Epithelial cell of alveolus of lung (primary cell): ENCODE data around the gene SERPINB6. TPM values are rescaled to one million over a fixed set of nuclear protein-coding genes. Genes with fewer than 3 reads are reported as not detected.

Source experiments
- total RNA-seq: library from RNA; depleted of rRNA; stranded (reverse); fragments of >200 nt; gene quantifications from 2 replicates; pipeline ENCODE4 v1.2.1, GENCODE V29; 2015

SERPINB6 gene
- total RNA-seq = 119 and 137 TPM in 2 replicates

DNA sequence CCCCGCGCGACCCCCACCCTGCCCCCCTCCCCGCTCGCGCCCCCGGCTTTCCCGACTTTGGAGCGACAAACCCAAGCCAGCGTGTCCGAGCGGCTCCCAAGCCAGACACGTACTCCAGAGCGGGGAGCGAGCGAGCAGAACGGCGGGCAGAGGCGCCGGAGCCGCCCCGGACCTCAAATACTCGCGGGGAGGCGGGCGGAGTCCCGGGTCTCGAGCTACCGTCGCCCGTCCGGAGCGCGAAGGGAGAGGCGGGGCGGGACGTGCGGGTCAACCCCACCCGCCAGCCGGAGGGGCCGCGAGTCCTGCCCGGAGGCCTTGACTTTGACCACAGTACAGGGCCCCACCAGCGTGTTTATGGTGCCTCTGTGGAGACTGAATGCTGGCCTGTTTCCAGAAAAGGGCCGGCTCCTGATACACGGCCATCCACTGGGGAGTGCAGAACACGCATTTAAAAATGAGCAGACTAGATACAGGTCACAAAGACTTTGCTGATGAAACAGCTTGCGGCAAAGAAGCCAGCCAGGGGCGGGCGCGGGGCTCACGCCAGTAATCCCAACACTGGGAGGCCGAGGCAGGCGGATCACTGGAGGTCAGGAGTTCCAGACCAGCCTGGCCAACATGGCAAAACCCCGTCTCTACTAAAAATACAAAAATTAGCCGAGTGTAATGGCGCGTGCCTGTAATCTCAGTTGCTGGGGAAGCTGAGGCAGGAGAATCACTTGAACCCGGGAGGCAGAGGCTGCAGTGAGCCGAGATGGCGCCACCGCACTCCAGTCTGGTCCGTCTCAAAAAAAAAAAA, at the start of gene SERPINB6:
Gene SERPINB6, minus strand, starts transcription at position 148 of the 799 bp plus-strand sequence. CDS start 12,235 bp downstream, outside the sequence.

DNA sequence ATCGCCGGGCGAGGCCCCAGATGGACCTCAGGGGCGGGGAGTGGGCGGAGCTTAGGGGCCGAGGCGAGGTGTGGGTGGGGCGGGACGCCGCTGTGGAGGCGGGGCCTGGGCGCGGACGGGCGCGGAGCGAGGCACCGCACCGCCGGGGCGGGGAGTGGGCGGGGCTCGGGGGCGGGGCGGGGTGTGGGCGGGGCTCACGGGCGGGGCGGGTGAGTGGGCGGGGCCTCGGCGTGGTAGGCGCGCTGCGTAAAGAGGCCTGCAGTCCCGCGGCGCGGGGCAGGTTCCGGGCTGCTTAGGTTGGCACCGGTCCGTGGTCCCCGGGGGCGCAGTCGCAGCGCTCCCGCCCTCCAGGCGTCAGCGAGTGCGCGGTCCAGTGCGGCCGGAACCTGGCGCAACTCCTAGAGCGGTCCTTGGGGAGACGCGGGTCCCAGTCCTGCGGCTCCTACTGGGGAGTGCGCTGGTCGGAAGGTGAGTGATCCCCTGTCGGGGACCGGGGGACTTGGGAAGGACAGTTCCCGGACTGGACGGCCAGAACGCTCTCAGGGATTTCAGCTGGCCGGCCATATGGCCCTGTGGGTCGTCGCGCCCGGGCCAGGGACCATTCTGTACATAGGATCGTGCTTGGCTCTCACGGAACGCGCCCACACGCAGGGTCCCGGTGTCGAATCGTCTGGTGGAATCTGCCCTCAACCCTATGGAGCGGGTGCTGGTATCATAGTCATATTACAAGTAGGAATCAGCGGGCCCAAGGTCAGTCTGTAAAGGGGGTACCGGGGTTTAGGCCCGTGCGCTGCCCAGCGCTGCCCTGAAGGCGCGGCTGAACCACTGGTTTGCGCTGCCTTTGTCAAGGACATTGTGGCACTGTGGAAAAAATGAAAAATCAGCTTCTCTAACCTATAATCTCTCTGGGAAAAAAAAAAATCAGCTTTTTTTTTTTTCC, 28.5 kb upstream of the SERPINB6 start, which contains the start of gene NQO2:
Gene NQO2, plus strand, starts transcription at position 277 of the 940 bp plus-strand sequence. CDS start 6,659 bp downstream, outside the sequence.

Other genes starting within 250 kb of the SERPINB6 start
- gene MYLK4, start 220.6 kb downstream of the SERPINB6 start, total RNA-seq = 0.13 and 0.24 TPM in 2 replicates
- gene WRNIP1, start 206.2 kb downstream of the SERPINB6 start, total RNA-seq = 41.5 and 46.2 TPM in 2 replicates
- gene SERPINB1, start 129.7 kb downstream of the SERPINB6 start, total RNA-seq = 16.7 and 22.2 TPM in 2 replicates
- gene SERPINB9, start 68.3 kb downstream of the SERPINB6 start, total RNA-seq = 14.4 and 16.5 TPM in 2 replicates
- 22.6 and 27.6 TPM in 2 replicates for gene NQO2, start 28.3 kb upstream of the SERPINB6 start, total RNA-seq
- 13.4 and 14.5 TPM in 2 replicates for gene RIPK1, start 96.9 kb upstream of the SERPINB6 start, total RNA-seq
- 17.2 and 20.9 TPM in 2 replicates for gene BPHL, start 147.1 kb upstream of the SERPINB6 start, total RNA-seq
- gene TUBB2A, start 186.0 kb upstream of the SERPINB6 start, total RNA-seq = 38.0 and 160 TPM in 2 replicates